Measurements from ENCODE around the gene CTSL. TPM values are rescaled to one million over a fixed set of nuclear protein-coding genes. Genes with fewer than 3 reads are reported as not detected.

CTSL gene
- total RNA-seq, 1 experiment from 2014 or later = 39.7 TPM

GRCh38 chr9:87676976-87677775, 48.7 kb upstream of the CTSL start (continued):
- no peak for TF ChIP-seq FOXJ3 (CRISPR knock-in tag; IDR thresholded peaks at IDR 0.05; ENCODE audit: borderline replicate concordance)
- TF ChIP-seq AFF4 (CRISPR knock-in tag; IDR thresholded peaks at IDR 0.05; ENCODE audit: borderline replicate concordance) = no peak
- TF ChIP-seq ETV6 (CRISPR knock-in tag; IDR thresholded peaks at IDR 0.05) = no peak
- TF ChIP-seq ZNF512 (CRISPR knock-in tag; IDR thresholded peaks at IDR 0.05; ENCODE audit: borderline replicate concordance) = no peak
- no peak for TF ChIP-seq MAX (CRISPR knock-in tag; IDR thresholded peaks at IDR 0.05)
- no peak for TF ChIP-seq FOXK1 (CRISPR knock-in tag; IDR thresholded peaks at IDR 0.05)
- TF ChIP-seq AR (CRISPR knock-in tag; IDR thresholded peaks at IDR 0.05) = no peak
- TF ChIP-seq HMGA2 (CRISPR knock-in tag; IDR thresholded peaks at IDR 0.05) = no peak

GRCh38 chr9:87677776-87678587, 47.9 kb upstream of the CTSL start:
- TF ChIP-seq NR3C1 (CRISPR knock-in tag; conservative IDR thresholded peaks at IDR 0.05; ENCODE audit: low read depth) = no peak
- TF ChIP-seq TEAD1 (CRISPR knock-in tag; IDR thresholded peaks at IDR 0.05) = no peak
- TF ChIP-seq NR1H2 (CRISPR knock-in tag; IDR thresholded peaks at IDR 0.05) = no peak
- no peak for TF ChIP-seq AFF4 (CRISPR knock-in tag; IDR thresholded peaks at IDR 0.05; ENCODE audit: borderline replicate concordance)
- TF ChIP-seq ERG (CRISPR knock-in tag; IDR thresholded peaks at IDR 0.05) = no peak
- DNase-seq (ENCODE audit: low spot score) (no peak), ATAC-seq (no peak)
- ChIA-PET CTCF (interaction anchor here (0.8 kb wide), 1 partner anchor 16 kb away, joined by 4 read pairs; no protein-coding TSS in a partner anchor), POLR2A (no interaction called here)
- peaks cover 20% of the 10 kb centered on the region for H3K36me3 Mint-ChIP-seq
- 0 out of 2 replicates have a peak overlapping the region, but pooled peaks have one; percentile 30 for H3K27ac Mint-ChIP-seq
- H3K4me3 Mint-ChIP-seq = no peak overlapping the region
- H3K4me1 Mint-ChIP-seq = peaks cover 6% of the 10 kb centered on the region
- no peaks in the 10 kb centered on the region for H3K27me3 Mint-ChIP-seq (ENCODE audit: low read depth)
- H3K9me3 Mint-ChIP-seq = no peaks in the 10 kb centered on the region

All from WTC11 (cell line).